GM21825 (cell line): Measurements from ENCODE around the gene BNC2.

Experiments
- ATAC-seq: cut with Tn5 transposase; IDR thresholded peaks from one replicate; pipeline ENCODE4 v1.9.1; 2021; ENCODE audit warnings: mild to moderate bottlenecking, moderate library complexity; ENCODE audit not compliant: unreplicated experiment

The BNC2 gene

DNA sequence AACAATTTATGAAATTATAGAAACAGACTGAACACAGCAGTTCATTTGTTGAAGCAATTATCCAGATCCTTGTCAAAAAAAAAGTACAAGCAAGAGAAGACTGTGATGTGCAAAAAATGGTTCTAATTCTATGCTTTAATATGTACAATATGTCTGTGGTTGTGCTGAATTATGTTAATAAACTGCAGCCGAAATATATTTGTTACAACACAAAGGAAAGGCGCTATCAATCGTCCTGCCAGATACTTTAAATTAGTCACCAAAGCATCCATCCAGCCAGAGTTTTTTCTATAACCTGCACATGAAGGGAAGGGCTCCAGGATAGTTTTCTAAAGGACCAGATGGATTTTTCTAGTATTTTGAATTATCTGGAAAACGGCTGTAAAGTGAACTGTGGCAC, 259.5 kb downstream of the BNC2 start:
- ATAC-seq: no peak

DNA sequence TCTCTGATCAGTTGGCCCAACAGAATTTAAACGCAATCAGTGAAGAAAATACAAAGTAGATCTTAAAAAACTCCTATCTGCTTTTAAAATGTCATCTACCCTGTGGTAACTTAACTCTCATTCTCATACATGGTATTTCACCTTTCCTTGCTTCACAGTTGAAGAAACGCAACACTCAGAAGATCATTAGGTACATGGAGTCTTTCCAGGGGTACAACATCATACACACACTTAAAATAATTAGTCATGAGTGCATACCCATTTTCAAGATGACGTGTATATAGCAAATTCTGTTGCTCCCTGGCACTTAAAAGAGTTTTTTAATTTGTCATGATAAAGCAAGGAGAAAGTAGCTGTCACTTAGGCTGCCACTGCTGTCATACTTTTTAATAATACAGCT, 259.9 kb downstream of the BNC2 start:
- no peak for ATAC-seq

GRCh38 chr9:16608906-16609305, 261.6 kb downstream of the BNC2 start:
- no peak for ATAC-seq

- ATAC-seq: no peak
Observed at GRCh38 chr9:16602494-16602893, 268.0 kb downstream of the BNC2 start.

- ATAC-seq: no peak
Observed at GRCh38 chr9:16601991-16602390, 268.5 kb downstream of the BNC2 start.

DNA sequence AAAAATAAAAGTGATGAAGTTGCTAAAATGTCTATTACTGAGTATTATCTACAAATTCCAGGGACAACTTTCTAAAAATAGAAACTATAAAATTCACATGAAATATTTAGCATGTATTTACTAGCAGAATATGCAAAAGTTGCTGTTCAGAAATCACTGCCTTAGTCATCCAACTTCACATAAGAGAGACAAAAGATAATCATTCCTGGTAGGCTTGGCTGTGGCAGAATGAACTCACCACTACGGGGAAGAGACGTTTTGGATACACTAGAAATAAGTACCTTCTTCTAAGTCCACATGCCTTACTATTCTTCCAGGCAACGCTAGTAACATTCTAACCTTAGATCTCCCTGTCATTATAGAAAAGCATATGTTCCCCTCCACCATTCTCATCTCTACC, 272.2 kb downstream of the BNC2 start:
- ATAC-seq: no peak

- ATAC-seq: no peak
Observed at GRCh38 chr9:16597136-16597535, 273.3 kb downstream of the BNC2 start.

DNA sequence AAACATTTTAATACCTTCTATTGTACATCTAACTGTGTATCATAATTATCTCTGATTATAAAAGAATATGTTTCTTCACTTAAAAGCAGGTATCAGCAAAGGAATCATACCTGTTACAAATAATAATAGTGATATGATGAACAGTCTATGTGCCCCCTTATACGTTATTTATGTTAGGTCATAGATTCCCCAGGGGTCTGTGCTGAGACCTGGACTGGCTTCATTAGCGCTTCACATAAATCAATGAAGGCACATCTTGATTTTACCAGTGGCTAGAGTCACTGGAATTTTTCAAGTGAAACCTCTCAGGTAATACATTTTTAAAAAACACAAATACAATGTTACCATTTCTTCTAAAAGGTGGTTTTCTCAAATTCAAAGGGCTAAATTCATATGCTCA, 275.2 kb downstream of the BNC2 start:
- no peak for ATAC-seq

DNA sequence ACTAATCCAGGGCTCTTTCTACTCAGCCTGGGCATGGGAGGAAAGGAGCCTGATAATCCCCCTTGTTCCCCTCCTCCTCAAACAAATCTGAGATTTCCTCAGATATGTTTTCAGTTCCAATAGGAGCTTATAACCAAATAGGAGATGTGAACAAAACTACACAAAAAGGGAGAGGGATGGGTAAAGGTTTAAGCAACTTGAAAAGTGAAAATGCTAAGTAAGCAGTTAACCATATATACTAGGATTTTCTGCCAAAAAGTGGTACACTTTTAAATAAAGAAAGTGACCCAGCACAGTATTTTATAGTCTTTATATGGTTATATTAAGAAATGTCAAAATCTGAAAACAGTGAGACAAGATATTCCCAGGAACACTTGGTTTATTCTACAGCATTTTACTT, 275.7 kb downstream of the BNC2 start:
- no peak for ATAC-seq

GRCh38 chr9:16593746-16594145, 276.7 kb downstream of the BNC2 start:
- ATAC-seq: no peak

GRCh38 chr9:16591092-16591491, 279.4 kb downstream of the BNC2 start:
- no peak for ATAC-seq

DNA sequence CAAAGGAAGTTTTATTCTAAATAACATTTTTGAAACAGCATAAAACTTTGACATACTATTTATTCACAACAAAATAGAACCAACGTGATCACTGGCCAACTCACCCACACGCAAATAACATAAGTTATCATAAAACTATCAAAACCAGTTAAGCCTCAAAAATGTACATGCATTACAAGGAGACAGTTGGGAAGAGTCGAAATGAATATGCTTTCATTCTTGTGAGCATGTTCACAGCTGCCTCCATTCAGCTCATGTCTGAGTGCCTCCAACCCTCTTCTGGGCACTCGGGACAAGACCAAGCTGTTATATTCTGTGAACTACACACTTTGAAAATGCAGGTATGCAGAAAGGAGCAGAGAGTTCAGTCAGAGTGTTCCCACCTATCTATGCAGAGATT, 284.9 kb downstream of the BNC2 start:
- ATAC-seq: no peak

DNA sequence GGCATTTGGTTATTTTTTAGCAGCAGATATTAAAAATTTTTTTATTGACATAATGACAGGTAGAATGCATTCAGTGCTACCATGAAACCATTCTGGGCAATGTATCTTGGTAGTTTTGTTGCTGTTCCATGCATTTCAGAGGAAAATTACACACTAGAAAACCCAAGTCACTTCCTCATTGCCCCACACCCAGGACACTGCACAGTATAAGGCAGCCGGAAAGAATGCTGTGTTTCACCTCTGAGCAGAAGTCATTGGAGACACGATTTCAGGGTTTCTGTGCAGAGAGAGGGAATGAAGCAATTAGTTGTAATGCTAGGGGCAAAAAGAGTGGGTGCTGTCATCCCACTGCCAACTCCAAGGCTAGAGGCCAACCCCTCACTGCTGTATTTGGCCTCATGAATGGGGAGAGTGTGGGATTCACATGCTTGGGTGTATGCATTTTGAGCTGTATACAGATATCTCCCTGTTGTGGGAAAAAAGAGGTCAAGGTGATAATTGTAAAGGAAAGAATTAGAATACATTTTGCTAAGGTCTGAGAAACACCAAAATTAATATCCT, 290.5 kb downstream of the BNC2 start:
- ATAC-seq: no peak

DNA sequence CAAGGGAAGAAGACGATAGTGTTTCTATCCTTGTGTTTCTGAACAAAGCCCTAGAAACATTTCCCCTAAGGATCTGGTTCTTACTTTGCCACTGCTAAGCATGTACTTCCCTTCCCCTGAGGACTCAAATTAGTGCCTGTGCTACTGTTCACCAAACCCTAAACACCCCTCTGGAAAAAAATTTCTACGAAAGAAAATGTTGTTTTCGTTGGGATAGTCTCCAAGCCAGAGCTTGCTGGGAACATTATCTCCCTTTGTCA, 294.6 kb downstream of the BNC2 start:
- ATAC-seq: no peak

- ATAC-seq: no peak
Observed at GRCh38 chr9:16575142-16575985, 295.1 kb downstream of the BNC2 start.

GRCh38 chr9:16572005-16572734, 298.3 kb downstream of the BNC2 start:
- ATAC-seq: no peak

DNA sequence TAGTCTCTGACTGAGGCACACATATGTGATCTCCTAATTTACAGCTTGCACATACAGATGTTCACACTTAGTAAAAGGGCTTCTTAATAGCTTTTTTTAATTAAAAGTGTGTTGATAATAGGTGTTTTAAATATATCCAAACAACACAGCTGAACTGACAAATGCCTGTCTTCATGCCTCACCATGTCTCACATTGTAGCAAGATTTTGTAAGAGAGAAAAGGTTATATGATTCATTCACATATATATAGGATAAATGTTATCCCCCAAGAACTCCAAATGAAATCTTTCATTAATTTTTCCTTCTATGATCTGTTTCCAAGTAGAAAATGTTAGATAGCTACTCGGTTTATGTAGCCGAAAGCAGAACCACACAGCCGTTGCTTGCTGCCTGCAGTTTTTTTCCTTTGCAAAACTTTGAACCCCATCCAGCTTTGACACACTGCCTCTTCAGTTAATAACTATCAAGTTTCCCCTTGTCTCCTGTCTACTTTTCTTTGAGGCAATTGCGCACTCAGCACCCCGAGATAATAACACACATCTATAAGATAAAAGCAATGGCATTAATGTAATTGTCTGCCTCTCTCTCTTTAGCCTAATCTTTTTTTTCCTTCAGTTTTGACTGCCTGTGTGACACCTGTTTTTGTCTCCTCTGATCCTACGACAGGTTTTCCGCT, 299.2 kb downstream of the BNC2 start:
- no peak for ATAC-seq

DNA sequence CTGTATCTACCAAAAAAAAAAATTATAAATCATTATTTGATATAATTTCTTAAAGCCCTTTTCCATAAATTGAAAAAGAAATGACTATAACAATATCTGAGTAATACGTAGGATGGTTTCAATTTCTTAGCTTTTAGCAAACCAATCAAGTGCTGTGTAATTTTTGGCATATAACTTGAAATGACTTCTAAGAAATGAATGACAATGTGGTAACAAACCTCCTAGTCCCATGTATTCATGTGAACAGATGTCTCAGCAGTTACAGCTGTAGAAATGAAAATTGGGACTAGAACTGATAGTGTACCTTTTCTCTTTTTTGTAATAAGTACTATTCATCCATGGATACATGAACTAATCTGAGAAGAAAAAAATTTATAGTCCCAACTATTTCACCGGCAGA, 307.0 kb downstream of the BNC2 start:
- no peak for ATAC-seq

DNA sequence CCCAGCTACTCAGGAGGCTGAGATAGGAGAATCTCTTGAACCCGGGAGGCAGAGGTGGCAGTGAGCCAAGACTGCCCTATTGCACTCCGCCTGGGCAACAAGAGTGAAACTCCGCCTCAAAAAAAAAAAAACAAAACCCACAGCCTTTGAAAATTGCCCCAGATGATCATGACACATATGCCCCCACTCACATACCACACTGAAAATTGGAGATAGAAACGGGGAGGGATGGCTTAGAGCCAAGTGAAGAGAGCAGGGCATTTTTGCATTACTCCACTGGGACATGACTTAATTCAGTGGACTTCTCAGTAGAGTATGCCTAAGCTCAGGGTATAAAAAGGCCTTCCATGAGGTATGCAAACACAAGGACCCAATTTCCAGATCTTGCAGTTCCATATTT, 309.3 kb downstream of the BNC2 start:
- no peak for ATAC-seq

DNA sequence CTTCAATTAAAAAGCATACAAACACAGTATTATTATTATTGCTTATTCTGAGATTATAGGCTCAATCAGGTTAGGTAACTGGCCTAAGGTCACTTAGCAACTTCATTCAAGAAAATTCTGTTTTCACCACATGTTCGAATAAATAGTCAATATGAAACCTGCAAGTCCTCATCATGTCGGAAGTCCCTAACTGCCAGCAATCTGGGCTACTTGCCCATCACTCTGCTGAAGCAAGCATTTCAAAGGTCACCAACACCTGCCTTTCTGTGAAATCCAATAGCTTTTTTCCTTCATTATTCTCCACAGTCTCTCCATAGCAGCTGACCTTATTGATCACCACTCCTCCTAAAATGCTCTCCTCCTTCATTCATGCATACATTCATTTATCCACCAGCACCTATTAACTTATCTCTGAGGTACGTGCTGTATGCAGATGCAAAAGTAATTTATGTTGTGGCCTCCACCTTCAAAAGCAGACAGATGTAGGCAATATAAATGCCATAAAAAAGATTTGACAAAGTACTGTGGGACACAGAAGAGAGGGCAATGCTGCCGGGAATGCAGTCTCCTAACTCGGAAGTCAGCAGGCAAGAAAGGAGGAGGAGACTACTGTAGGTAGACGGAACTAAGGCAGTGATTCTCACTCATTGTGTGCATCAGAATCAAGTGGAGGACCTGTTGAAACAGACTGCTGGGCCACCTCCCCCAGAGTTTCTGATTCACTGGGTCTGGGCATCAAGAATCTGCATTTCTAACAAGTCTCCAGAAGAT, 310.9 kb downstream of the BNC2 start:
- no peak for ATAC-seq

GRCh38 chr9:16555802-16556201, 314.7 kb downstream of the BNC2 start:
- ATAC-seq: no peak
